HepG2 (cell line): Measurements from ENCODE around the gene ABHD12.

ENCODE experiments used
- CBX1 ChIP-seq: IDR thresholded peaks from one replicate; pipeline ENCODE4 v1.6.1; 2016; ENCODE audit warnings: antibody characterized with exemption, low read depth
- EZH2 ChIP-seq: conservative IDR thresholded peaks from 2 replicates; pipeline ENCODE4 v1.6.1; 2012; ENCODE audit warnings: mild to moderate bottlenecking, low read depth, low read length, moderate library complexity
- FIP1L1 ChIP-seq: fragments of 200-400 bp; formaldehyde crosslinking; IDR thresholded peaks from 2 replicates; pipeline ENCODE4 v1.6.1; 2018; ENCODE audit warnings: low read depth, mild to moderate bottlenecking, low read length, moderate library complexity, borderline replicate concordance; ENCODE audit not compliant: insufficient read depth
- MEIS2 ChIP-seq: sonication (generic); formaldehyde crosslinking; IDR thresholded peaks from 2 replicates; pipeline ENCODE4 v1.9.0; 2021; ENCODE audit warnings: mild to moderate bottlenecking, missing genetic modification reagents
- POLR2G ChIP-seq: fragments of 200-400 bp; formaldehyde crosslinking; IDR thresholded peaks from 2 replicates; pipeline ENCODE4 v1.6.1; 2018; ENCODE audit warnings: mild to moderate bottlenecking, low read depth, low read length, moderate library complexity
- SP1 ChIP-seq, 2 experiments: fragments of 450-650 bp in 1 of 2; sonication (generic) in 1 of 2; formaldehyde crosslinking in 1 of 2; IDR thresholded peaks; 2 replicates each; pipeline versions ENCODE4 v1.4.0 to v1.6.1; 2016 to 2020; ENCODE audit warnings: missing genetic modification reagents in 1 of 2
- ZBTB26 ChIP-seq: IDR thresholded peaks from 2 replicates; pipeline ENCODE4 v1.6.1; 2016; ENCODE audit warnings: missing compliant biosample characterization, missing genetic modification reagents, borderline replicate concordance
- ZBTB40 ChIP-seq, 2 experiments: fragments of 450-650 bp in 1 of 2; sonication (generic) in 1 of 2; formaldehyde crosslinking in 1 of 2; IDR thresholded peaks; 2 replicates each; pipeline versions ENCODE4 v1.6.1 to v1.8.0; 2016 to 2022; ENCODE audit warnings: antibody characterized with exemption in 1 of 2, mild to moderate bottlenecking in 1 of 2, missing genetic modification reagents in 1 of 2
- ZFP36 ChIP-seq: fragments of 150-350 bp; IDR thresholded peaks from 2 replicates; pipeline ENCODE4 v1.6.1; 2018; ENCODE audit warnings: borderline replicate concordance, low read length, low read depth; ENCODE audit not compliant: partially characterized antibody
- ZNF891 ChIP-seq: sonication (generic); formaldehyde crosslinking; IDR thresholded peaks from 2 replicates; pipeline ENCODE4 v1.5.0; 2020; ENCODE audit warnings: mild to moderate bottlenecking, missing genetic modification reagents

- TF ChIP-seq ZBTB40 (IDR thresholded peaks at IDR 0.05): no peak
- no peak; the same call in 1 of the 2 replicates for TF ChIP-seq ZBTB40 (CRISPR knock-in tag; IDR thresholded peaks at IDR 0.05)
- no peak for TF ChIP-seq CBX1
- no peak for TF ChIP-seq EZH2
- TF ChIP-seq POLR2G: peak; percentile 99
- peak; percentile 83; the same call in 1 of the 2 replicates for TF ChIP-seq ZNF891 (CRISPR knock-in tag)
- TF ChIP-seq FIP1L1: no peak
- peak; percentile 81 for TF ChIP-seq ZBTB26
- no peak for TF ChIP-seq SP1 (IDR thresholded peaks at IDR 0.05)
- peak; percentile 95 for TF ChIP-seq SP1 (CRISPR knock-in tag; IDR thresholded peaks at IDR 0.05)
- no peak; the same call in 1 of the 2 replicates for TF ChIP-seq MEIS2
- TF ChIP-seq ZFP36: no peak
Observed at GRCh38 chr20:25390538-25391528, at the start of gene ABHD12.
